NCI-H748 (cell line): Measurements from ENCODE around the gene NXN.
A peak's percentile ranks its signal among the peaks of the same experiment; 100 is the strongest.
"Not testable (repeated sequence)": the region's sequence is repeated elsewhere in the genome, so short reads cannot be mapped to it uniquely, and the experiment has no call there.

Experiments used
- DNase-seq: peaks from one replicate; lab custom pipeline; 2025; ENCODE audit not compliant: unreplicated experiment; lab: John Stamatoyannopoulos, UW

Gene NXN

GRCh38 chr17:923633-924032, 55.9 kb downstream of the NXN start:
- DNase-seq, result no peak

- DNase-seq, result no peak
Observed at GRCh38 chr17:921161-921560, 58.4 kb downstream of the NXN start.

DNA sequence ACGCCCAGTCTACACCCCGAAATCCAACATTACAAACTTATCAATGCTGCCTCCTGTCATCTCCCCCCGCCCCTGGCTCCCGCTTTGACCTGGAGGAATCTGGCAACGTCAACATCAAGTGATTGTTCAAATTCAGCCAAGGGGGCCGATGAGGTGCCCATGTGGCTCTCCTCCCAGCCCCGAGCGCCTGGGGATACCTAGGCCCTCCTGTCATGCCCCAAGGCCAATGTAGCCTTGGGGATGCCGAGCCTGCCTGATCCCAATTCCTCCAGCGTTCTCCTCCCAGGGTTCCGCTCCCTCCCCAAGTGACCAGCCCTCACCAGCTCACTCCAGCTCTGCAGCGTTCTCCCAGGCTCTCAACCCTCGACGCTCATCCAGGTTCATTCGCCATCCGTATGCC, 59.4 kb downstream of the NXN start:
- no peak for DNase-seq

DNA sequence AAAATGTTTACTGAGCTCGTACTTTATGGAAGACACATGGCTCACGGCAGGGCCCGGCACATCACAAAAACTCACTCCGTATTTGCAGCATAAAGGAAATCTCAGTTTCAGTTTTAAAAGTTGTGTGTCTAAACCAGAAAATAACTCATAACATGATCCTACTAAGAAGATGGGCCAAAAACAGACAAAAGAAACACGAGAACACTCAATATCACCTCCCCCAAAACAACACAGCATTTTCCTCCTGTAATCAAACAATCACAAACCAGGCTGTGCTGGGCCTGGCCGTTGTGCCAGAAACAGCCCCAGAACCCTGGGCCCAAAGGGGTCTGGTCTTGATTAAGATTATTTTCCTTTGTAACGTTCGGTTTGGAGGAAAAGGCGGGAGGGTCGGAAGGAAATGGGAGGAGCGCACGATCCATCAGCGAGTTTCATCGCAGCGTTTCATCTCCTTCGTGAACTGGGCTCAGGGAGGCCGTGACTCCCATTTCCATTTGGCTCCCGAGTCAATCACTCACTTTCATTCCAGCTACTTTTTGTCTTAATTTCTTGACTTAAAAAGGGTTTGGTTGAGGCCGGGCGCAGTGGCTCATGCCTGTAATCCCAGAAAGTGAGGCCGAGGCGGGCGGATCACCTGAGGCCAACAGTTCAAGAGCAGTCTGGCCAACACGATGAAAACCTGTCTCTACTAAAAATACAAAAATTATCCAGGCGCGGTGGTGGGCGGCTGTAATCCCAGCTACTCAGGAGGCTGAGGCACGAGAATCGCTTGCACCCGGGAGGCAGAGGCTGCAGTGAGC, 61.4 kb downstream of the NXN start:
- DNase-seq, result no peak

GRCh38 chr17:917391-917811, 62.2 kb downstream of the NXN start:
- no peak for DNase-seq

GRCh38 chr17:916315-916714, 63.3 kb downstream of the NXN start:
- no peak for DNase-seq

GRCh38 chr17:915538-916201, 63.9 kb downstream of the NXN start:
- peak; percentile 87 for DNase-seq

DNA sequence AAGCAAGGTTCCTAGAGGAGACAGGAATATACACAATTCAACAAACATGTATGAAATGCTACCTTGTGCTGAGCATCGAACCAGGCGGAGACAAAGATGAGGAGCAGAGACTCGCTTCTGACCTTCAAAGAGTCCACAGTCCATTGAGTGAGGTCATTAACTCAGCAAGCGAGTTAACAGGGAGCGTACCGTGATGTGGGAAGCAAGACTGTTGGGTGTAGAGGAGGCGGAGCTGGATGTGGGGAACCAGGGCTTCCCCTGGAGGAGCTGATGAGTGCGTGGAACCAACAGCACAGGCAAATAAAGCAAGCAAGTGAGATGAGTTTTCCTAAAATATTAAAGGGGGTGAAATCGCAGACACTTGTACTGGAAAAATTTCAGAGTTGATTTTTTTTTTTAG, 65.0 kb downstream of the NXN start:
- DNase-seq, result no peak

GRCh38 chr17:913207-913606, 66.4 kb downstream of the NXN start:
- no peak for DNase-seq

GRCh38 chr17:909642-910323, 69.8 kb downstream of the NXN start:
- no peak for DNase-seq

DNA sequence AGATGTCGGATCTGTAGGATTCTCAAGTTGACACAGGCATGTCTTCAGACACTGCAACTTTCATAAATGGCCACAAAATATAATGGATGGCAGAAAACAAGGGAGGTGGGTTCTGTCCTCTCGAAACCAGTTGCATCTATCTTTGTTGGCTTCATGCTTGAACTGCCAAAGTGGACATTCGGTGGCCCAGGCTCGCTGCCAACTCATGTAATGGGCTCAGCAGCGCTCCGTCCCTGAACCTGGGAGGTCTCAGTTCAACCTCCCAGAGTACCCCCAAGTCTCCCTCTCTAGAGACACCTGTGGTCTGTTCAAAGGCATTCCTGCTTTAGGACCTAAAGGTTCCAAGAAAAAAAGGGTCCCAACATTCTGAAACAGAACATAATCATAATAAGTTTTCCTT, 71.9 kb downstream of the NXN start:
- DNase-seq, result no peak

DNA sequence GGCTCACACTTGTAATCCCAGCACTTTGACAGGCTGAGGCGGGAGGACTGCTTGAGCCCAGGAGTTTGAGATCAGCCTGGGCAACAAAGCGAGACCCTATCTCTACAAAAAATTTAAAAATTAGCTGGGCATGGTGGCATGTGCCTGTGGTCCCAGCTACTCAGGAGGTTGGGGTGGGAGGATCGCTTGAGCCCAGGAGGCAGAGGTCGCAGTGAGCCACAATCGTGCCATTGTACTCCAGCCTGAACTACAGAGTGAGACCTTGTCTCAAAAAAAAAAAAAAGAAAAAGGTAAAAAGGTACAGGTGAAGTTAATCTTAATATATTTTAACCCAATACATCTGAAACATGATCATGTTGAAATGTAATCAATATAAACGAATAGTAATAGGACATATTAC, 73.9 kb downstream of the NXN start:
- DNase-seq, result not testable (repeated sequence)

- no peak for DNase-seq
Observed at GRCh38 chr17:903691-904481, 75.7 kb downstream of the NXN start.

GRCh38 chr17:902463-902862, 77.1 kb downstream of the NXN start:
- no peak for DNase-seq

DNA sequence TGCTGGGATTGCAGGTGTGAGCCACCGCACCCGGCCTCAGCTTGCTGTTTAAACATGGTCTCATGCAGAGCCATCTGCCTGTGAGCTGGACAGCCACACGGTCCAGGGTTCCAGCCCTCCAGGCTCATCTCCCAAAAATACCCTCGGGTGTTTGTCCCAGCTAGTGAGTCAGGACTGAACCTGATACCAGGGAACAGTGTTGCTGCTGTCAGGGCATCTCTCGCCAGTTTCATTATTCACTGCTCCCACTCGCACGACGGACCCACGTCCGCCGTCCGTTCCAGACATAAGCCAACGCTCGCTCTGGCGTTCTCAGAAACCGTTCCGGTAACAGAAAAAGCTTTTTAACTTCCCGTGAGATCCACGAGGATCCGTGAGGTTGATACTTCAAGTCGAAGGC, 77.6 kb downstream of the NXN start:
- no peak for DNase-seq

DNA sequence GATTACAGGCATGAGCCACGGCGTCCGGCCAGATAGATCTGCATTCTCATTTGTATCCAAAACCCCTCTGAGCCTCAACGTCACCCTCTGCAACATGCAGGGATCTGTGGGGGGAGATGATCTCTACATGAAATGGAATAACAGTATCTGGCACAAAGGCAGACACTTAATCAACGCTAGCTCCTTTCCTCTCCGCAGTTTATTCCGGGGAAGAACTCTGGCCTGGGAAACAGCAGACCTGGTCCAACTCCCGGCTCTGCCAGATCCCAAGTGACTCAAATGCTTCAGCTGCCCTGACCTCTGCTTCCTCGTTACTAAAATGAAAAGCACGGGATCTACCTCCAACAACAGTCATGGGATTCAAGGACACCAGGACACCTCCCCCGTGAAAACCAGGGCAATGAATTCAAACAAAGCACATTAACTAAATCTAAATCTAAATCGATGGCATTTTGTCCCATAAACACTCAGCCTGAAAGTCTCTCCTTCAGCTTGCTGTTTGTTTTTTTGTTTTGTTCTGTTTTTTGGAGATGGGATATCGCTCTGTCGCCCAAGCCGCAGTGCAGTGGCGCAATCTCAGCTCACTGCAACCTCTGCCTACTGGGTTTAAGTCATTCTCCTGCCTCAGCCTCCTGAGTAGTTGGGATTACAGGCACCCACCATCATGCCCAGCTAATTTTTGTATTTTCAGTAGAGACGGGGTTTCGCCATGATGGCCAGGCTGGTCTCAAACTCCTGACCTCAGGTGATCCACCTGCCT, 78.2 kb downstream of the NXN start:
- no peak for DNase-seq

GRCh38 chr17:900336-900934, 79.1 kb downstream of the NXN start:
- DNase-seq, result no peak

GRCh38 chr17:897970-898619, 81.5 kb downstream of the NXN start:
- no peak for DNase-seq

- DNase-seq, result no peak
Observed at GRCh38 chr17:896953-897661, 82.5 kb downstream of the NXN start.
